GM12801 (cell line): ENCODE results near the gene IFNA13.

ENCODE experiments used
- CTCF ChIP-seq: IDR thresholded peaks from one replicate; pipeline ENCODE4 v1.5.1; 2011; ENCODE audit warnings: control low read depth; ENCODE audit not compliant: insufficient read length; ENCODE audit errors: extremely low read depth

Gene IFNA13

GRCh38 chr9:21383627-21384026, 15.8 kb upstream of the IFNA13 start:
- TF ChIP-seq CTCF: no peak

GRCh38 chr9:21381448-21382339, 13.8 kb upstream of the IFNA13 start:
- TF ChIP-seq CTCF: no peak

- TF ChIP-seq CTCF: no peak
Measured at GRCh38 chr9:21362287-21362686, 5.6 kb downstream of the IFNA13 start.

- TF ChIP-seq CTCF: no peak
Measured at GRCh38 chr9:21357479-21358460, 10.1 kb downstream of the IFNA13 start.

- TF ChIP-seq CTCF: no peak
Measured at GRCh38 chr9:21350787-21351186, 17.1 kb downstream of the IFNA13 start, which contains the start of gene IFNA6. TSS of gene IFNA6 (minus strand) at chr9:21350887. CDS start at chr9:21350887, 0 bp downstream.

- TF ChIP-seq CTCF: no peak
Measured at GRCh38 chr9:21348430-21348970, 19.4 kb downstream of the IFNA13 start.

- TF ChIP-seq CTCF: no peak
Measured at GRCh38 chr9:21340735-21341134, 27.1 kb downstream of the IFNA13 start.
